GM18511 (cell line): Measurements from ENCODE around the gene LCE3E.

Experiments used
- ATAC-seq: cut with Tn5 transposase; IDR thresholded peaks from one replicate; pipeline ENCODE4 v1.9.1; 2021; ENCODE audit warnings: mild to moderate bottlenecking, moderate library complexity; ENCODE audit not compliant: unreplicated experiment

Gene LCE3E

DNA sequence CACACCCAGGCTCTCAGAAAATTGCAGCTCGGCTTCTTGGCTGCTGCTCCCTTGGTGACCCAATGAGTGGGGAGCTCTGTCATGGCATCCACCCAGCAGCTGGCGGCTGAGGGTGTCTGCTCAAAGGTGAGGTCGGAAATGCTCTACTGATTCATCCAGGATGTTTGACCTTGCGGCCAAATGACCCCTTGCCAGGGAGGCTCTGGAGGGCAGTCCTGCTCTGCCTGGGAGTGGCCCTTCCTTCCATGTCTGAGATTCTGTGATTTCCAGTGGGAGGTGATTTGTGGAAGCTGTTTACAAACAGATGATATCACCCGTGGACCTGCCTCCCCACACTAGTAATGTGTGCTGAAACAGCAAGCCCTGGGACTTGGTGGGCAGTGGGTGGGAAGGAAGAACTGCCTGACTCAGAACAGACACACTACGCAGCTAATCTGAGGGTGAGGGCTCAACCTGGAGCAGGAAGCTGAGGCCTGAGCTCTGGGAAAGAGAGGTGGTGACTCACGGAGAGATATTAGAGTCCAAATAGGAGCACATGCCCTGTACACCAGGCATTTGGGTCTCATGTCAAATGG is 49.3 kb downstream of the LCE3E start:
- no peak for ATAC-seq

DNA sequence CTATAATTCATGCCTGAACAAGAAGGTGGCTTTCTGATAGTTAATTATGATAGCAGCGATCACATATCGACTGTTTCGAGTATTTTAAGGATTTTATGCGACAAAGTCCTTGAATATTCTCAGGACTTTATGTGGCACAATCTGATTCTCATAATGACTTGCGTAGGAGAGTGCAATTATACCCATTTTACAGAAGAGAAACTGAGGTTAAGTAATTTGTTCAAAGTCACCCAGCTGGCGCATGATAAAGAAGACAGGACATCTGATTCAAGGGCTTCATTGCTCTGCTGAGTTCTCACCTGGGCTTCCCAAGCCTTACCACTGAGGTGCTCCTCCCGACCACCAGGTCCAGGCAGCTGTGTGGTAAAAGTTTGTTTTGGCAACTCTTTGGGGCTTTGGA is 50.5 kb downstream of the LCE3E start:
- no peak for ATAC-seq
